ENCODE measurements around the gene SLAMF6.

SLAMF6 gene

DNA sequence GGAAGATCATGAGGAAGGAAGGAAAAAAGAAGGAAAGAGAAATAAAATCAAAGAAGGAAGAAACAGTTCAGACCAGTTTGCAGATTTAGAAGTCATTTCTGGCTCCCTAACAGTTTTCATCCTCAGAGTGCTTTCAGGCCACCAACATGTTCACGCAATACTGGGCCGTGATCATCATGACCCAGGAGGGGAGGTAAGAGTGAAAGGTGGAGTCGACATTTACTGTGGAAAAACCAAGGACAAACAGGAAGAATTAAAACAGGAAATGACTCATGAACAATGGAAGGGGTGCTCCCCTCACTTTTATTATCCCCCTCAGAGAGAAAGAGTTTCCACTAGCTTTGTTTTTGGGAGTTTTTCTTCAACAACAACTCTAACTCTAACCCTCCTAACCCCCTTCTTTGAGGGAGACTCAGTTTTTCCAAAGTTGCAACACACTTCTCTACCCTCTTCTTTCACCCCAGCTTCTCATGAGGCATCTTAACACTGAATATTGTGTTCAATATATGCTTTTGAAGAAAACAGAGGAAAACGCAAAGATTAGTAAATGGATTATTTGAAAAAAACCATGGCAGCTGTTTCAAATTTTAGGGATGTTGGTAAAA lies 62.3 kb downstream of the SLAMF6 start:
- no peak for DNase-seq

DNA sequence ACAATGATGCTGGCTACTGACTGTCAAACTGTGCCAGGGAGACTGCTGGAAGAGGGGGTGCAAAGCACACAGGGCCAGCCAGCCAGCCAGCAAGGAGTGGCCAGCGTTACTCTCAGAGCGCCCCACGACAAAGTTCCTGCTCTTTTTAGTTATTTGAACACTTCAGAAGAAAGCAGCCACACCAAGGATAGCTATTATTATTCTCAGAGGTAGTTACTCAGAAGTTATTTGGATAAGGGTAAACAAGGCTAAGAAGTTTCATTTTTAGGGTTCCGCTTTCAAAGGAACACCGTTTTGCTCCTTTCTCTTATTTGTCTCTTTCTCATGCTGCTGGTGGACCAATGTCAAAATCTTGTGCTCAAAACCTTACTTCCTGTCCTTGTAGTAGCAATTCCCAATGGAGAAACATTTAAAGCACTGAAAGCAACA lies 62.8 kb downstream of the SLAMF6 start:
- DNase-seq: no peak

DNA sequence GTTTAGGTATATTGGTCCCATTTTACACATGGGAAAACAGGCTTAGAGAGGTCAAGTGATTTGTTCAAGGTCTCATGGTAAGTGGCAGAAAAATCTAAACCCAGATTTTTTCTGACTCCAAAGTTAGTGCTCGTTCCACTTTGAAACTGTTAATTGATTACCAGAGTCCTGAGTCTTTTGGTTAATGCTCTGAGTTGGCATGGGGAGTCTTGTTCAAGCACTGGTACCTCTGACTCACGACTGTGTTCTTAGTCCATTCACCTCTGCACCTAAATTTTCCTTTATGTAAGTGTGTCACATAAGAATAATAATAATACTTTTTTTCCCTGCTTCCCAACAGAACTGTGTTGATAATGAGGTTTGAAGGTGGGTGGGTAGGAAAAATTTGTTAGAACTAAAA lies 63.4 kb downstream of the SLAMF6 start:
- DNase-seq: no peak

DNA sequence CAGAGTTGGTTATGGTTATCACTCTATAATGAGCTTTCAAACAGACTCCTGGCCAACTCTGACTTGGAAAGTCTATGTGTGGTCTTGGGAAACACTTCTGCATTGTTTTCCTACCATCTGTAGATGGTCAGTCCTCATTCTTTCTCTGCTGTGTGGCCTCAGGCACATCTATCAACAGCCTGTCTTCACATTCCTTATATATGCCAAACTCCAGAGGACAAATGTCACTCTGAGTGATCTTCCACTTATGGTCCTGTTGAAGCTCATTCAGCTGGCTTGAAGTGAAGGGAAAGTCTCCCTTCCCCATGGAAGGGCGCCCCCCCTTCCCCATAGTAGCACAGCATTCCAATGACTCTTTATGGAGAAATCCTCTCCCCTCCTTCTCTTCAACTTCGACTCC lies 64.0 kb downstream of the SLAMF6 start:
- no peak for DNase-seq

DNA sequence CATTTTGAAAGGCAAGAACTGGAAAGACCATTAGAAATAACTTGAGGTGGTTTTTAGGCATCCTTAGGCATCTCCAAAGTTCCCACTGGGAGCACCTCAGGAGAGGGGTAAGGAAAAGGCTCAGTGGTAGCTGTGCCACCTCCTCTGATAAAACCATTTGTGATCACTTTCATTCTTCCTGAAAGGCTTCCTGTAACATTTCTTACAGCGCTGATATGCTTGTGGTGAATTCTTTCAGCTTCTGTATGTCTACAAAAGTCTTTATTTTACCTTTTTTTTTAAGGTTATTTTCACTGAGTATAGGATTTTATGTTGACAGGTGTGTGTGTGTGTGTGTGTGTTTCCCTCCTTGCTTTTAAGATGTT lies 67.9 kb downstream of the SLAMF6 start:
- no peak for DNase-seq

DNA sequence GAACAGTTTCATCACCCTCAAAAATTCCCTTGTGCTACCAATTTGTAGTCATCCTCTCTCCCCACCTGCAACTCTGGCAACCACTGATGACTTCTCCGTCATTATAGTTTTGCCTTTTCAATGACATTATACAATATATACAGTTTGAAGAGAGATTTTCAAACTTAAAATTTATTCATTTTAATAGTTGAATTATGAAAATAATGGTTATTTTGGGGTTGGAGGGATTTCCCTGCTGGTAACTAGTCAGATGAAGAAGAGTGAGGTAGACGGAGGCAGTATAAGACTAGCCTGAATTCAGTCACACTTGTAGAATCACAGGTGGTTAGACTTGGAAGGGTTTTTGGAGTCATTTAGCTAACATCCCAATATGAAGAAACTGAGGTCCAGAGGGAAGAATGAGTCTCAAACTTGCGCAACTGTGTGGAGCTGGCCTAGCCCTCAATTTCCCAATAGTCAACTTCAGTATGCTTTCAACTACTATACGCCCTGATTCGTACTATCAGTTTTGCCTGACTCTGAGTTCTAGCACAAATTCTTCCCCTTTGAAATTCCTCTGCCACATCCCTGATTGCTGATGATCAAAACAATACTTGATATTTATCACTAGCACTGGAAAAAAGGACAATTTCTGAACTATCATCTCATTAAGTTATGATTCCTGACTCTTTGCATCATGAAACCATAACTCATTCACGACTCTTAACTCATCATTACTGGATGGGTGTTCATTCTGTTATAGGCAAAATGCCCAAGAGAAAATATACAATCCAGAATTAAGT lies 68.5 kb downstream of the SLAMF6 start:
- DNase-seq: no peak

DNA sequence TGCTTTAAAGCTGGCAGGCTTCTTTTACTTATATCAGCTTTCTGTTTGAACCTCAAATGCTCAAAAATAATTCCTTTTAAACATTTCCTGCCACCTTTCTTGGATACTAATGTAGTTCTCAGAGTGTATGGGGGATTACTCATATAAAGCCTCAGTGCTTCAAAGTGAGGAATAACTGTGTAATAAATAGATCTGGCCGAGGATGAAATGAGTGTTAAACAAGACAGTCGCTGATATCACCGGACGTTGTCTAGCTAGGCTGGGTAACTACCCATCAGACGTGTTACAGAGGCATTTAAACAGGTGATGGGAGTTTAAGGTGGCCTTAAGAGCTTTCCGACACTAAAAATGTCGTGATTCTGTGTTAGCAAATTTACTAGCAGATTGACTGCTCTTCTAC lies 69.6 kb downstream of the SLAMF6 start:
- DNase-seq: no peak

DNA sequence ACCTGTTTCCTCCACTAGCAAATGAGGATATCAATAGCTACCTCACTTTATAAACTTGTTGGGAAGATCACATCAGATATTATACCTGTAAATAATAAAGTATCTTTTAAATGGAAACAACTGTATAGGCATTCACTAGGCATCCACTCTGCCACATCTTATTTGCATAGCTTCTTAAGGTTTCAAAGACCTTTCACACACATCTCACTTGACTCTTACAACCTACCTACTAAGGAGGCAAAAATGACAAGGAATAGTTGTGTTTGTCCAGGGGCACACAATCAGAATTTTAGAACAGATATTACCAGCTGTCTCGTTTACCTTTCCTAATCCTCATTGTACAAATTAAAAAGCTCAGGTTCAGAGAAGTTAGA lies 71.2 kb downstream of the SLAMF6 start:
- DNase-seq: no peak

DNA sequence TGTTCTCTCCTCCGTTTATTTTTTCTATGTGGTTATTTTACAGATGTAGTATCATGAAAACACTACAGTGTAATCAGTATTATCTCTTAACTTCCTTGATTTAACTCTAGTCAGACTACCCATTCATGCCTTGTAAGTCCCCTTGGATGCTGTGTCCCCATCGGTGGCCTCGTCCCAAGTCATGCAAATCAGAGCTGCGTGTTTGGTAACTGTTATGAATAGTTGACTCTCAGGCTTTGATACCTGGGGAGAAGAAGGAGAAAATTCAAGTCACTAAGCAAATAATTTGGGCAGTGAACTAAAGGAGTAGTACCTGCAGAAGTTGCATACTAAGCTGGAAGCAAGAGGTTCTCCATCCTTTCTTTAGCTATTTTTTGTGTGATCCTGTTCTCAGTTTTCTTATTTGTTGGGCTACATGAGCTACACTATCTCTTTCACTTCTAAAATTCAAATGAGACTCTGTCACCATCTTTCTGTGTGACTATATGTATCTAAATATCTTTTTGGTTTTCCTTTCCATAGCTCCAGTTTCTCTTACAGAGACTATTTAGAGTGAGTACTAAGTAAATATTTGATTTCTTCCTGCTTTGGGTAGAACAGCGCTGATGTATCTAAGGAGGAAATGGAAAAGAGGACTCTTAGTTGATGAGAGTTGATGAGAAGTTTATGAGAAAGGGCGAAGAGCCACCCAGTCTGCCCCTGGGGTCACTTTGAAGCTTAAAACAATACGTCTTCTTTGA lies 71.8 kb downstream of the SLAMF6 start:
- no peak for DNase-seq

DNA sequence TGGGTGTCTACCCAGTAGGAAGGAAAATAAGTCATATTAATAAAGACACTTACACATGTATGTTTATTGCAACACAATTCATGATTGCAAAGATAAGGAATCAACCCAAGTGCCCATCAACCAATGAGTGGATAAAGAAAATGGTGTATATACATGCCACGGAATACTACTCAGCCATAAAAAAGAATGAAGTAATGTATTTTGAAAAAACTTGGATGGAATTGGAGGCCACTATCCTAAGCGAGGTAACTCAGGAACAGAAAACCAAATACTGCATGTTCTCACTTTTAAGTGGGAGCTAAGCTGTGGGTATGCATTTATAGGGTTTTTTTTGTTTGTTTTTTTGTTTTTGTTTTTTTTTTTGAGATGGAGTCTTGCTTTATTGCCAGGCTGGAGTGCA lies 73.6 kb downstream of the SLAMF6 start:
- DNase-seq: no peak

DNA sequence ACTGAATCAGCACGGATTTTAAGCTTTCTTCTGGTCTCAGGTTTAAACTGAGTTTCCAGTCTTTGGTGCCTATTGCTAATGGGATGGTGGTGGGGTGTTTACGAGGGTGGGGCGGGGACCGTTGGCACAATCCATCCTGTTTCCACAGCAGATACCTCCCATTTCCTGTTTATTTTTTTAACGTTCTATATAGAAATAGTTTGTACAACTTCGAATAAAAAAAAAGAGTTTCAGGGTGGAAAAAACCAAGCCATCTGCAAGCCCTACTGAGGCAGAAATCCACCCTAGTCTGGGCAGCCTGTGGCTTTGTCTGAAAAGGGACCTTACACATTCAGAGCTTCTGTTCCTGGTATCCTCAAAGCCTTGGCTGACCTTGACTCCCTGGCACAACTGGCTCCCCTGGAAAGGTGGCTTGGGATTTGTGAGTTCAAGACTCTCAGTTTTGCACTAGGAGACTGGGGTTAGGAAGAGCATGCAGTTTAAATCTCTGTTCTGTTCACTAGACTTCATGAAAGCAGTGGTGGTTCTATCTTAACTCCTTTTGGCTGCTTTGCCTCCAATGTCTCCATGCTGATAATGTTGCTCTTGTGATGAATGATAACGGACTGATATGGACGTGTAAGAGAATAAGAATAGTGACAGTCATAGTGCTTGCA lies 76.0 kb downstream of the SLAMF6 start:
- DNase-seq: no peak

DNA sequence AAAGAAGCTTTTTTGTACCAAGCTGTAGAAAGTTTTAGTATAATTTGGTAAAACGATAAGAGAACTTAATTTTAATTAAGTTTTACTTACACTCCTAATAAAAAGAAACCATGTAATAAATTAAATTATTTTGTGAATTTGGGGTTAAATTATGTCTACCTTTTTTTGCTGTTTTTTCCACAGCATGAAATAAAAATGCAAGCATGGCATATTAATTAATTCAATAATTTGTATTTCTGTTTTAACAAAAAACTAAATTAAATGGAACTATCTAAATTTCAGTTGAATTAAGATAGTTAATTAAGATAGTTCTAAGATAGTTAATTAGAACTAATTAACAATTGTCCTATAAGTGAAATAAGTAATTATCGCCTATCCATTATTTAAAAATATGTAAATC lies 83.3 kb downstream of the SLAMF6 start:
- DNase-seq: no peak

DNA sequence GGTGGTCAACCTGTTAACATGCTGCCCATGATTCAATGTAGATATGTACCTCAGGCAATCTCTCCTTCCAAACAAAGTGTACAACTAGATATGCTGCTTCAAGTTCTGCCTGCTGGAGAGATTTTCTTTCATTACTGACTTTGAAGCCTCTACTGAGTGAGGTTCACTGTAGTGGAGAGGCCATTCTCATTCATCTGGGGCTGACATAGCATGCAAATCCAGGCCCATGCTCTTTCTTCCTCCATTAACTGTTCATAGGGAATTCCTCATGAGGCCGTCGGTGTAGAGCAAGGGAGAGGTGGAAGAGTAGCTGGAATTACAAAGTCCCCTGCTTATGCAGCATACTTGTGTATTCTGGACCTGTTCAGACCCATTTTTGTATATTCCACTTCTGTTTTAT lies 84.1 kb downstream of the SLAMF6 start:
- DNase-seq: no peak

DNA sequence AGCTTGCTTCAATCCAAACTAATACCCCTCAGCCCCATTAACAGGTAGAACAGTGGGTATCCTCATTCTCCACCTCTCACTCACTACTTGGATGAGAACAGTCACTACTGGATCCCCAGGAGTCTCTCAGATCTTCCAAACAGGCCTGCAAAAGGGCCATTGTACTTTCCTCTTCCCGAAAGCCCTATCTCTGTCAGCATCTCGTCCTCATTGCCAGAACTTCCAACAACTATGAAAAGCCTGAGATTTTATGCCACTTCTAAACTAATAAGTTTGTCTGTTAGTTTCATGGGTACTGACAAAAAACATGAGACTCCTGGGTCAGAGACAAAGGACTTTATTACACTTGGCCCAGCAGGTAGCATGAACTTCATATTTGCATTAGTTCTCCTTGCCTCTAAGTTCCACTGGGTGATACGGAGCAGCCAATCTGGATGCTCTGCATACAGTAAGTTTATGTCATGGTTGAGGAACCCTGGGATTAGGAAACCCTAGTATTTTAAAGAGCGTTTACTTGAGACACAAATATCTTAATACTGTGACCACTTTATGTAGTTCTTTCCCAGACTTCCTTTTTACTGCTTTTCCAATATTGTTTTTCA lies 84.6 kb downstream of the SLAMF6 start:
- DNase-seq: no peak

DNA sequence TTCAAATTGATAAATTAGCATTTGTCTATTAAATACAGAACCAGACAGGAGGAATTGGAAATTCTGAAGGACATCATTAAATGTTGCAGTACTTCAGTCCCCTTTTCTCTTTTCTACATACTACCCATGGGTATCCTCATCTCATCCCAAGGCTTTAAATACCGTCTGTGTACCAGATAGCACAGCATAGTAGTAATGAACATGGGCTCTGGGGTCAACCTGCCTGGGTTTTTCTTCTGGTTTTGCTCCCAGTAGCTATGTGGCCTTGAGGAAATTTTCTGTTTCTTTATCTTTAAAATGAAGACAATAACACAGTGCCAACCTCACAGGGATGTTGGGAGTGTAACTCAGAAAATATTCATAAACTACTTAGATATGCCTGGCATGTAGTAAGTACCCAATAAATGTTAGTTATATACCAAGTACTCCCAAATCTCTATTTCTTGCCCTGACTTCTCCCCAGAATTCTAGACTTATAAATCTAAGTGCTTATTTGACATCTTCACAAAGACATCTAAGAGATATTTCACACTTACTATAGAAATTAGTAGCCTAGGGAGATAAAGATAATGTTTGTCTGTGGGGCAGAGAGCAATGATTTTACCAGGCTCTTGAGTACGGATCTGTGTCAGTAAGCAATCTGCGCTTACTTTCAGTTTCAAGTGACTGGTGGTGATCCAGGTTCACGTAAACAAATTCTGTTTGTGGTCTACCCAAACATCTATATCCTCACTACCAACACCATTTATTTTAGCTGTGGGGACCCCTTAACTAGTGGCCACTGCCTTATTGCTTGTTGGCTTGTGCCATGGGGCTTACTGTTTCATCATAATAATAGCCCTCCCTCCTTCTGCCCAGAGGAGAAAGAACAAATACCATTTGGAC lies 85.4 kb downstream of the SLAMF6 start:
- DNase-seq: no peak

DNA sequence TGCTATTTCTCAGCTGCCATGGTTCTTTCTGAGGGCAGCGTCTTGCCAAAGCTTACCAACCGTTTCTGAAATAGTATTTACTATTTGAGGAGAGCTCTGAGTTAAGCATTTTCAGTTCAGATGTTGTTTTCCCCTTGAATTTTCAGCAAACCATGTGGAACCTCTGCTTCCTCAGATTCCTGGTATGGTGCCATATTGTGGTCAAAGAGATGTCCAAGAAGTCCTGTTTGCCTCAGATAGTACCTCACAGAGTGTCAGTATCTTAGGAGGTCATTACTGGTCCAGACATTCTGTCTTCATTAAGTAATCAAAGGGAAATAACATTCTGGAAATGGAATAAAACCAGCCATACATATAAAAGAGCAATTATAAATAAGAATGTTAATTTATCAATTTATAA lies 86.1 kb downstream of the SLAMF6 start:
- no peak for DNase-seq
